Heart right ventricle (tissue), 16 donors: ENCODE measurements around the gene ZIC1. TPM values are rescaled to one million over a fixed set of nuclear protein-coding genes. Genes with fewer than 3 reads are reported as not detected.
A peak's percentile ranks its signal among the peaks of the same experiment; 100 is the strongest.

Experiments
- ATAC-seq, 8 donors: fragments of 200-7000 bp; cut with Tn5 transposase; one replicate each; pipeline ENCODE4 v1.9.1; 2020; ENCODE audit warnings: mild to moderate bottlenecking in 8 of 8, moderate library complexity in 8 of 8, moderate number of reproducible peaks in 1 of 8
- DNase-seq, 2 donors: peaks; one replicate each; pipeline ENCODE4 v3.0.0-alpha.2; 2020
- H3K27ac ChIP-seq, 10 donors: fragments of 200-600 bp; sonication (generic) in 2 of 10; one replicate each; pipeline versions ENCODE4 v1.5.0 to v1.8.0; 2020 to 2022; ENCODE audit warnings: mild to moderate bottlenecking in 3 of 10
- H3K27me3 ChIP-seq, 7 donors: fragments of 200-600 bp; one replicate each; pipeline ENCODE4 v1.8.0; 2021 to 2022; ENCODE audit warnings: mild to moderate bottlenecking in 2 of 7
- H3K36me3 ChIP-seq, 9 donors: fragments of 200-600 bp; sonication (generic) in 1 of 9; one replicate each; pipeline versions ENCODE4 v1.5.0 to v1.8.0; 2020 to 2022; ENCODE audit warnings: mild to moderate bottlenecking in 2 of 9
- H3K4me1 ChIP-seq, 9 donors: fragments of 200-600 bp; sonication (generic) in 1 of 9; one replicate each; pipeline versions ENCODE4 v1.5.0 to v1.8.0; 2020 to 2022; ENCODE audit warnings: mild to moderate bottlenecking in 4 of 9
- H3K4me3 ChIP-seq, 10 donors: fragments of 200-600 bp; sonication (generic) in 2 of 10; one replicate each; pipeline versions ENCODE4 v1.5.0 to v1.8.0; 2020 to 2022; ENCODE audit warnings: mild to moderate bottlenecking in 7 of 10, moderate library complexity in 2 of 10
- H3K9me3 ChIP-seq, 11 donors: fragments of 200-600 bp in 10 of 11; sonication (generic) in 2 of 11; one replicate each; pipeline versions ENCODE4 v1.5.0 to v1.8.0; 2013 to 2022; ENCODE audit warnings: mild to moderate bottlenecking in 2 of 11, control low read depth in 1 of 11, moderate library complexity in 1 of 11
- WGBS, 2 donors: extraction: QIAGEN DNeasy Blood & Tissue Kit; methylation state at CpG; one replicate each; pipeline ENCODE4 v1.1.7; 2013; ENCODE audit warnings: inconsistent platforms in 1 of 2; 5-methylcytosine and 5-hydroxymethylcytosine counted together
- intact Hi-C, 10 donors: fragments of 100-400 bp; cut with DNase I; formaldehyde crosslinking; loops; one replicate each; pipeline versions ENCODE4 v1.11.1 to v1.14.2; 2022
- polyA plus RNA-seq, 2 donors: library from polyadenylated mRNA; stranded (reverse); fragments of 200-250 nt; gene quantifications; one replicate each; pipeline ENCODE4 v1.2.3, GENCODE V29; 2013
- total RNA-seq, 10 donors: library from RNA; stranded (reverse); fragmentation: NEBNext Ultra II Directional in 3 of 10; extraction: Animal tissue kit (Norgen Biotek cat#: 25700) in 3 of 10; gene quantifications; one replicate each; pipeline versions ENCODE4 v1.2.1 to v1.2.4, GENCODE V29; 2021 to 2023
- TF ChIP-seq, protein P1 (sequence below), 9 donors: fragments of 200-600 bp; sonication (generic) in 2 of 9; IDR thresholded peaks; one replicate each; pipeline versions ENCODE4 v1.5.0 to v1.8.0; 2021 to 2022; ENCODE audit warnings: antibody characterized with exemption in 9 of 9, mild to moderate bottlenecking in 5 of 9, moderate library complexity in 1 of 9
- donor health status: Arrhythmogenic right ventricular cardiomyopathy.
- donor health status: ischemic (EF 13 %, LVEDD 7.1; RV severe dilation, severe dysfunction).
- donor health status: healthy with polysubstance abuse.
- donor health status: DM: no; HTN: yes; CAD: no.
- donor health status: DM: no; HTN: no; CAD: no.
- donor health status: ischemic (EF 25% LVEDD 6.9; RV normal size, moderate dysfunction).
- donor health status: ischemic (EF 25% LVEDD 5.7; RV mildly dilated, moderate dysfunction).
- donor health status: healthy.
- donor health status: DM: yes; HTN: yes; CAD: no.
- donor health status: Ischemic cardiomyopathy.
- donor health status: ischemic (EF 35%, LVEDD 5.7; RV mildly dilated, moderate dysfunction).
- donor health status: nonischemic (EF 11% LVEDD 7.7; RV severe dilation, severe dysfunction).
- donor health status: DM: yes; HTN: yes; CAD: no.
- donor health status: PGD.
- donor health status: ischemic (EF 29% LVEDD 5.4; RV normal size, mild dysfunction).
- donor health status: nonischemic (EF 23%, LVEDD 6.1; RV moderate dilation, normal function).

The ZIC1 gene
- total and polyA plus RNA-seq, 12 donors: not detected

GRCh38 chr3:147368151-147368550, 41.0 kb upstream of the ZIC1 start:
- Histone ChIP-seq H3K27ac (no peak overlapping the region), H3K36me3 (no peaks in the 10 kb centered on the region), H3K27me3 (peaks cover 11 to 98% (median 95%) of the 10 kb centered on the region in 7 donors), H3K4me3 (no peak overlapping the region), H3K9me3 (no peaks in the 10 kb centered on the region), H3K4me1 (peaks cover 0 to 3% (median 0%) of the 10 kb centered on the region in 9 donors)
- TF ChIP-seq, protein P1, sequence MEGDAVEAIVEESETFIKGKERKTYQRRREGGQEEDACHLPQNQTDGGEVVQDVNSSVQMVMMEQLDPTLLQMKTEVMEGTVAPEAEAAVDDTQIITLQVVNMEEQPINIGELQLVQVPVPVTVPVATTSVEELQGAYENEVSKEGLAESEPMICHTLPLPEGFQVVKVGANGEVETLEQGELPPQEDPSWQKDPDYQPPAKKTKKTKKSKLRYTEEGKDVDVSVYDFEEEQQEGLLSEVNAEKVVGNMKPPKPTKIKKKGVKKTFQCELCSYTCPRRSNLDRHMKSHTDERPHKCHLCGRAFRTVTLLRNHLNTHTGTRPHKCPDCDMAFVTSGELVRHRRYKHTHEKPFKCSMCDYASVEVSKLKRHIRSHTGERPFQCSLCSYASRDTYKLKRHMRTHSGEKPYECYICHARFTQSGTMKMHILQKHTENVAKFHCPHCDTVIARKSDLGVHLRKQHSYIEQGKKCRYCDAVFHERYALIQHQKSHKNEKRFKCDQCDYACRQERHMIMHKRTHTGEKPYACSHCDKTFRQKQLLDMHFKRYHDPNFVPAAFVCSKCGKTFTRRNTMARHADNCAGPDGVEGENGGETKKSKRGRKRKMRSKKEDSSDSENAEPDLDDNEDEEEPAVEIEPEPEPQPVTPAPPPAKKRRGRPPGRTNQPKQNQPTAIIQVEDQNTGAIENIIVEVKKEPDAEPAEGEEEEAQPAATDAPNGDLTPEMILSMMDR (IDR thresholded peaks at IDR 0.05): no peak
- intact Hi-C loops: no loop called here
- ATAC-seq (no peak), DNase-seq (no peak)
- 5 to 9% methylated on average over 2 of the region's 2 CpGs for WGBS, 2 donors

GRCh38 chr3:147368561-147369221, 40.5 kb upstream of the ZIC1 start:
- DNase-seq (no peak), ATAC-seq (no peak)
- no peak overlapping the region for H3K27ac ChIP-seq
- intact Hi-C loops: no loop called here
- H3K36me3 ChIP-seq: no peaks in the 10 kb centered on the region
- H3K4me1 ChIP-seq: peaks cover 0 to 3% (median 0%) of the 10 kb centered on the region in 9 donors
- peak overlapping the region in 1 of 10 donors; percentile 2 for H3K4me3 ChIP-seq
- TF ChIP-seq, protein P1 (IDR thresholded peaks at IDR 0.05): no peak
- H3K9me3 ChIP-seq: no peaks in the 10 kb centered on the region
- WGBS, 2 donors: 3 to 4% methylated on average over 16 of the region's 16 CpGs
- H3K27me3 ChIP-seq: peaks cover 11 to 100% (median 98%) of the 10 kb centered on the region in 7 donors

DNA sequence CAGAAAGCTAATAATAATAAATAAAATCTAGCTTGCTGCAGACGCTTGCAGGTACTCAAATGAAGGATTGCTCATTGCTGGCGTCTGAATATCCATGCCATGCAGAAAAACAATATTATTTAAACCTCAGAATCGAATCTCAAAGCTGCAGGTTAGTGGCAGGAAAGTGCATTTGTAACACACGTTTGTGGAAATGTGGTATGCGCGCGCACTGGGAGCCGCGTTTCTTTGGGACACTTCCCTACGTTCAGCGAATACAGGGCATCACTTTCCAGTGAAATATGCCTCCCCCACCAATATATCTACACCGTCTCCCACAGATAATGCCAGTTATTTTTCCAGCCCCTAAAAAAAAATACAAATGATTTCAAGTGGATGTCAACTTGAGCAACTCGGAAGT, 39.9 kb upstream of the ZIC1 start:
- Histone ChIP-seq H3K27ac (no peak overlapping the region), H3K4me3 (peak overlapping the region in 1 of 10 donors; percentile 2), H3K27me3 (peaks cover 11 to 100% (median 98%) of the 10 kb centered on the region in 7 donors), H3K9me3 (no peaks in the 10 kb centered on the region), H3K4me1 (peaks cover 0 to 3% (median 0%) of the 10 kb centered on the region in 9 donors), H3K36me3 (no peaks in the 10 kb centered on the region)
- TF ChIP-seq, protein P1 (IDR thresholded peaks at IDR 0.05): no peak
- ATAC-seq (no peak), DNase-seq (no peak)
- 5 to 8% methylated on average over 13 of the region's 13 CpGs for WGBS, 2 donors
- intact Hi-C loops: no loop called here

- Histone ChIP-seq H3K27ac (no peak overlapping the region), H3K9me3 (no peaks in the 10 kb centered on the region), H3K4me3 (no peak overlapping the region), H3K27me3 (peaks cover 11 to 100% (median 98%) of the 10 kb centered on the region in 7 donors), H3K4me1 (peaks cover 0 to 3% (median 0%) of the 10 kb centered on the region in 9 donors), H3K36me3 (no peaks in the 10 kb centered on the region)
- TF ChIP-seq, protein P1 (IDR thresholded peaks at IDR 0.05): no peak
- WGBS, 2 donors: 2 to 4% methylated on average over 18 of the region's 18 CpGs
- ATAC-seq (no peak), DNase-seq (no peak)
- intact Hi-C loops: loop anchor here in 1 of 10 donors (10.0 kb wide), 1 partner anchor 55 kb away; no protein-coding TSS in a partner anchor
Observed at GRCh38 chr3:147369661-147370123, 39.5 kb upstream of the ZIC1 start.
